PC-3 (cell line): ENCODE measurements around the gene CRABP2. TPM values are rescaled to one million over a fixed set of nuclear protein-coding genes. Genes with fewer than 3 reads are reported as not detected.

Experiments used
- ATAC-seq: fragments of 200-7000 bp; cut with Tn5 transposase; 2 replicates; pipeline ENCODE4 v1.9.1; 2020; ENCODE audit warnings: mild to moderate bottlenecking, moderate library complexity
- BruUV-seq: library from RNA; stranded (reverse); fragments of 400-500 nt; replicated peaks from 2 replicates; lab custom pipeline; 2021; lab: Mats Ljungman, UMichigan
- CTCF ChIA-PET: fragments of 300-600 bp; sonication (Branson Sonifier 250); formaldehyde crosslinking; loops from one replicate; lab custom pipeline; 2022; ENCODE audit warnings: antibody characterized with exemption; lab: Charles Lee
- POLR2A ChIA-PET: fragments of 300-600 bp; sonication (Branson Sonifier 250); formaldehyde crosslinking; loops from one replicate; lab custom pipeline; 2022; ENCODE audit warnings: antibody characterized with exemption; ENCODE audit not compliant: unreplicated experiment; lab: Charles Lee
- DNase-seq: peaks from one replicate; pipeline ENCODE4 v3.0.0-alpha.2; 2015
- H2AFZ ChIP-seq: fragments of 300-600 bp; sonication (generic); 2 replicates; pipeline ENCODE4 v1.6.0; 2016; ENCODE audit warnings: antibody characterized with exemption, low read length
- H3F3A ChIP-seq: fragments of 300-600 bp; sonication (generic); one replicate; pipeline ENCODE4 v1.6.0; 2017; ENCODE audit warnings: antibody characterized with exemption, low read length, control low read depth, mild to moderate bottlenecking; ENCODE audit not compliant: unreplicated experiment
- H3K27ac ChIP-seq: fragments of 300-600 bp; sonication (generic); 2 replicates; pipeline ENCODE4 v1.5.1; 2016; ENCODE audit warnings: mild to moderate bottlenecking, low read length
- H3K27me3 ChIP-seq: fragments of 300-600 bp; sonication (generic); 2 replicates; pipeline ENCODE4 v1.6.1; 2016; ENCODE audit warnings: low read length, mixed read lengths
- H3K36me3 ChIP-seq: fragments of 300-600 bp; sonication (generic); 2 replicates; pipeline ENCODE4 v1.6.1; 2016; ENCODE audit warnings: low read depth, mixed run types, low read length, mixed read lengths
- H3K4me1 ChIP-seq: fragments of 300-600 bp; sonication (generic); 2 replicates; pipeline ENCODE4 v1.5.1; 2016; ENCODE audit warnings: low read length; ENCODE audit not compliant: insufficient read depth
- H3K4me2 ChIP-seq: fragments of 300-600 bp; sonication (generic); 2 replicates; pipeline ENCODE4 v1.6.0; 2016; ENCODE audit warnings: low read length
- H3K4me3 ChIP-seq: fragments of 300-600 bp; sonication (generic); 2 replicates; pipeline ENCODE4 v1.5.1; 2016; ENCODE audit warnings: mild to moderate bottlenecking, low read length, mixed read lengths
- H3K79me2 ChIP-seq: fragments of 300-600 bp; sonication (generic); 2 replicates; pipeline ENCODE4 v1.6.1; 2017; ENCODE audit warnings: low read length, mixed read lengths
- H3K9ac ChIP-seq: fragments of 300-600 bp; sonication (generic); 2 replicates; pipeline ENCODE4 v1.6.0; 2016; ENCODE audit warnings: mild to moderate bottlenecking, low read length
- H3K9me2 ChIP-seq: fragments of 300-600 bp; sonication (generic); replicated peaks from 2 replicates; pipeline ENCODE4 v1.6.1; 2016; ENCODE audit warnings: mixed run types, low read length, mixed read lengths
- H3K9me3 ChIP-seq: fragments of 300-600 bp; sonication (generic); 2 replicates; pipeline ENCODE4 v1.6.1; 2016; ENCODE audit warnings: low read length, mixed read lengths
- H4K20me1 ChIP-seq: fragments of 300-600 bp; sonication (generic); 2 replicates; pipeline ENCODE4 v1.6.1; 2016; ENCODE audit warnings: low read length, mixed read lengths
- CTCF ChIP-seq: fragments of 300-600 bp; sonication (generic); conservative IDR thresholded peaks from 2 replicates; pipeline ENCODE4 v1.5.1; 2017; ENCODE audit warnings: antibody characterized with exemption, low read depth, mild to moderate bottlenecking, low read length
- EZH2 ChIP-seq: fragments of 300-600 bp; sonication (generic); IDR thresholded peaks from one replicate; pipeline ENCODE4 v1.6.1; 2017; ENCODE audit warnings: antibody characterized with exemption, mild to moderate bottlenecking, low read length; ENCODE audit not compliant: unreplicated experiment
- EZH2phosphoT487 ChIP-seq: fragments of 300-600 bp; sonication (generic); IDR thresholded peaks from 2 replicates; pipeline ENCODE4 v1.6.1; 2018; ENCODE audit warnings: mild to moderate bottlenecking, antibody characterized with exemption, low read length, borderline replicate concordance
- intact Hi-C: fragments of 100-400 bp; cut with micrococcal nuclease; formaldehyde crosslinking; loops from 2 replicates; pipeline ENCODE4 v1.9.0; 2023
- total RNA-seq: library from RNA; depleted of rRNA; stranded (reverse); fragments of >200 nt; gene quantifications from 2 replicates; pipeline ENCODE4 v1.2.3, GENCODE V29; 2014

Gene CRABP2
- total RNA-seq, 1 experiment from 2014 or later: 120 TPM

GRCh38 chr1:156700736-156701531 is 4.4 kb downstream of the CRABP2 start:
- Histone ChIP-seq H3K4me3 (no peak overlapping the region), H3K36me3 (no peaks in the 10 kb centered on the region; the same call in 1 of the 2 replicates), H2AFZ (no peak overlapping the region), H3K79me2 (peaks cover 17% of the 10 kb centered on the region), H3K4me2 (no peak overlapping the region), H3K27ac (no peak overlapping the region), H3K9me2 (no peaks in the 10 kb centered on the region), H3K9me3 (no peaks in the 10 kb centered on the region), H4K20me1 (no peaks in the 10 kb centered on the region), H3K4me1 (peaks cover 30% of the 10 kb centered on the region), H3K27me3 (no peaks in the 10 kb centered on the region), H3K9ac (no peak overlapping the region), H3F3A (no peaks in the 10 kb centered on the region)
- ChIA-PET POLR2A (no interaction called here), CTCF (interaction anchor here (0.6 to 1.5 kb wide), 3 partner anchors 9 to 12 kb away, joined by 3 to 7 read pairs (median 6); no protein-coding TSS in a partner anchor)
- no TSS peak for BruUV-seq
- ATAC-seq: no peak
- no peak for TF ChIP-seq EZH2
- TF ChIP-seq CTCF: no peak
- no peak for TF ChIP-seq EZH2phosphoT487
- DNase-seq: no peak
- intact Hi-C loops: no loop called here

GRCh38 chr1:156698995-156699394 is 6.4 kb downstream of the CRABP2 start:
- Histone ChIP-seq H3K36me3 (no peaks in the 10 kb centered on the region; the same call in 1 of the 2 replicates), H3K9me2 (no peaks in the 10 kb centered on the region), H3F3A (peaks cover 3% of the 10 kb centered on the region), H3K27ac (no peak overlapping the region), H3K9ac (no peak overlapping the region), H2AFZ (no peak overlapping the region), H3K4me1 (peaks cover 18% of the 10 kb centered on the region), H3K9me3 (no peaks in the 10 kb centered on the region), H3K79me2 (peaks cover 10% of the 10 kb centered on the region), H3K4me3 (no peak overlapping the region), H3K27me3 (no peaks in the 10 kb centered on the region), H3K4me2 (no peak overlapping the region), H4K20me1 (no peaks in the 10 kb centered on the region)
- ATAC-seq (no peak), DNase-seq (no peak)
- no TSS peak for BruUV-seq
- TF ChIP-seq EZH2phosphoT487: no peak
- intact Hi-C loops: no loop called here
- ChIA-PET POLR2A (no interaction called here), CTCF (no interaction called here)

- POLR2A ChIA-PET: no interaction called here
- no peak overlapping the region for H2AFZ ChIP-seq
- ATAC-seq: no peak
Measured at GRCh38 chr1:156697481-156697880, 7.9 kb downstream of the CRABP2 start.

More at GRCh38 chr1:156697481-156697880, 7.9 kb downstream of the CRABP2 start:
- Histone ChIP-seq H4K20me1 (no peaks in the 10 kb centered on the region), H3K4me1 (peaks cover 23% of the 10 kb centered on the region), H3K9me3 (no peaks in the 10 kb centered on the region), H3K9ac (no peak overlapping the region), H3K4me3 (no peak overlapping the region), H3K79me2 (no peaks in the 10 kb centered on the region), H3K27ac (no peak overlapping the region), H3K36me3 (no peaks in the 10 kb centered on the region; the same call in 1 of the 2 replicates), H3F3A (peaks cover 8% of the 10 kb centered on the region), H3K27me3 (no peaks in the 10 kb centered on the region), H3K9me2 (no peaks in the 10 kb centered on the region), H3K4me2 (no peak overlapping the region)
- intact Hi-C loops: no loop called here
- TF ChIP-seq CTCF (no peak), EZH2 (no peak), EZH2phosphoT487 (no peak)
- CTCF ChIA-PET: interaction anchor here (0.5 kb wide), 1 partner anchor 9 kb away, joined by 3 read pairs; no protein-coding TSS in a partner anchor
- no TSS peak for BruUV-seq
- no peak for DNase-seq
